Epithelial cell of prostate (primary cell): ENCODE data around the gene SYTL5.
A peak's percentile ranks its signal among the peaks of the same experiment; 100 is the strongest.

Experiments used
- DNase-seq: peaks from one replicate; pipeline ENCODE4 v3.0.0-alpha.2; 2011; ENCODE audit warnings: low read depth, low spot score
- H3K27ac ChIP-seq: fragments of 450-650 bp; 2 replicates; pipeline ENCODE4 v1.5.1; 2017; ENCODE audit warnings: mild to moderate bottlenecking

Gene SYTL5

DNA sequence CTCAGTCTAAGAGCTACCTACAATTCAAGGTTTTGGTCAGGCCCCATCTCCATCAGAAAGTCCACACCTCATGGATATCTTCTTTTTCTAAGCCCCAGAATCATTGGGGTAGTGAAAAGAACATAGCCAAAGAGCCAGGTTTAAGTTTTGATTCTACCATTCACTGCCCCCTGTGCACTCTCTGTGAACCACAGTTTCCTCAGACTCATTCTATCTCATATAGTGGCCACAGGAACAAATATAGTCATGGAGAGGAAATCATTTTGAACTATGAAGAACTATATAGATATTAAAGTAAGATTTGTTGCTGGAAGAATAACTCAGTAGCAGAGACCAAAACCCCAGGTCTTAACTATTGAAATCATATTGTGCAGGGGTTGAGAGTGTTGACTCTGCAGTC, 3.3 kb downstream of the SYTL5 start:
- no peak overlapping the region for H3K27ac ChIP-seq
- DNase-seq: no peak

DNA sequence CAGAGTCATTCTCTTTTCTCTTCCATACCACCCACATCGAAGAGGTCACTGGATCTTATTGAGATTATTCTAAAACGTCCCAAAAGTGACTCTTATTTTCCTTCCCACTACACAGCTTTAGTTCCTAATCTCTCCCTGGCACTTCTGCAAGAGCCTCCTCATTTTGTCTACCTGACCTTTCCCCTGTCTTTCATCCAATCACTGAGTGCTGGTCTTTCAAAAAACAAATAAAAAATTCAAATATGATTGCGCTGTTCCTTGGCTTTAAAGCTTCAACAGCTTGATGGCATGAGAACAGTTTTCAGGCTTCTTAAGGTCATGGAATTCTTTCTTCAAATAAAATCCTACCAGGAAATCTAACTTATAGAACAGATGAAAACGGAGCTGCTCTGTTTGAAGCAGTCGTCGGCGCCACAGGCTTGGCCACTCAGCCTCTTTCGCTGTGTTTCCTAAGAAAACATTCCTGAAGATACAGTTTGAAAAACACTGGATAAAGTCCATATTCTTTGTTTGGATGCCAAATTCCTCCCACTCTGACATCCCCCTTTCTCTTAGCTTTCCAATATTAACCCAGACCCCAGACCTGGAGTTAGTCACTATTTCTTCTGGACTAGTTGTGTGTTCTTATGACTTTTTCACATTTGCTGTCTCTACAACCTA, 12.5 kb downstream of the SYTL5 start:
- no peak overlapping the region for H3K27ac ChIP-seq
- DNase-seq: no peak

DNA sequence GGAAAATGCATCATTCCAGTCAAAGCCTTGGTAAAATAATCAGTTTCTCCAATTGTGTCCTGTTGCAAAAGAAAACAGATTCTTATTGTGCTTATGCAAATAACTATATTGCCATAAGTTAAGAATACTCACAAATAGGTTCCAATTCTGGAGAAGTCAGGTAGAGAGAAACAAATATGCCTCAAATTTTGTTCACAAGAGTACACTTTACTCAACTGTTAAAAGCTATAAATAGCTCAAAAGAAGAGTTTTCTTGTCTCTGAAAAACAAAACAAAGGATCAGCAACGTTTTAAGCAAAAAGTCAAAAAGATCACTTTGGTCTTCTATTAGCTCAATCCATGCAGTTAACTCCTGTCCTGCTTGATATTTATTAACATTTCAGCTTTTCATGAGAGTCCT, 21.9 kb downstream of the SYTL5 start:
- H3K27ac ChIP-seq: no peak overlapping the region
- DNase-seq: no peak

DNA sequence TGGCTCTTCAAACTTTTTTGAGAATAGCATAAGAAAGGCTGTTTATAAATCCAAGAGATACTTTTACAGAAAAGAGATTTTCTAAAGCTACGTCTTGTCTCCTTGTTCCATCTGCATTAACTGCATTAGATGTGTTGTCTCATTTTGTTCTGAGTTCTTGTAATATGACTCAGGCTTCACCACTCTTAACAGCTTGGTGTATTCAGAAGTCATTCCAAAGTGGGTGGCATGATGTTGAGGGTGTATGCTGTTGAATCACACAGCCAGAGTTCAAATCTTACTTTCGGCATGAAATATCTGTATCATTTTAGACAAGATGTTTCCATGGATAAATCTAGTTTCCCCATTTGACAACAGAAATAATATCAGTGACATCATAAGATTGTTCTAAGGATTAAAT, 30.1 kb downstream of the SYTL5 start:
- DNase-seq: no peak
- no peak overlapping the region for H3K27ac ChIP-seq

DNA sequence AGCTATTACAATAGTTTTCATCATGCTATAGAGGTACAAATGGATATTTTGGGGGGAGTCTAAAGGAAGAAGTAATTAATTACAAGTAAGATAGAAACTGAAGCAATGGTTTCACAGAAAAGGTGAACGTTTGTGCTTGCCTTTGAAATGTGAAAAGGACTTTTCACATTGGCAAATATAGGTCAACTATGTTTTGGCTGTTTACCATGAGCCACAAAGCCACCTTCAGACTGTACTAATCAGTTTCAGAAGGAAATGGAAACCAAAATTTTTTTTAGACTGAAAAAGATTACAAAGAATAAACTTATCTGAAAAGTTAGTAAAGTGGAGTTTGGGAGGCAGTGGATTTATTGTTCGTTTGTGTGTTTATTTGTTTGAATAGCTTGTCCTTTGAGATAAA, 32.1 kb downstream of the SYTL5 start:
- DNase-seq: no peak
- H3K27ac ChIP-seq: no peak overlapping the region

DNA sequence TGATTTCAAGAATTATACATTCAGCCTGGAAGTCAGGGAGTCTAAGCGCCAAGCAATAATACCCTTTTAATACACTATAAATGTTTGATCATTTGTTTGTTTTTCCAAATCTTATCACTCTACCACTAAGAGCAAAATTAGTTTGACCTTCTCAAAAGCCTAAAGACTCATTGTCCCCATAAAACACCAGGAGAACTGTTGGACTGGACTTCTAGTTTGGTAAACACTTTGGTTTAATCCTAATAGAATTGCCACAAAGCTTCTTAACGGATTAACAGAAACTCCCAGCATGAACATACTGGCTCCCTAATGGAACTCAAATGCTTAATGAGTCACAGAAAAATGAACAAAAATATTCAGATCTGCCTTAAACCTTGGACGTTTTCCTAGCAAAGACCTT, 34.9 kb downstream of the SYTL5 start:
- no peak overlapping the region for H3K27ac ChIP-seq
- DNase-seq: no peak

DNA sequence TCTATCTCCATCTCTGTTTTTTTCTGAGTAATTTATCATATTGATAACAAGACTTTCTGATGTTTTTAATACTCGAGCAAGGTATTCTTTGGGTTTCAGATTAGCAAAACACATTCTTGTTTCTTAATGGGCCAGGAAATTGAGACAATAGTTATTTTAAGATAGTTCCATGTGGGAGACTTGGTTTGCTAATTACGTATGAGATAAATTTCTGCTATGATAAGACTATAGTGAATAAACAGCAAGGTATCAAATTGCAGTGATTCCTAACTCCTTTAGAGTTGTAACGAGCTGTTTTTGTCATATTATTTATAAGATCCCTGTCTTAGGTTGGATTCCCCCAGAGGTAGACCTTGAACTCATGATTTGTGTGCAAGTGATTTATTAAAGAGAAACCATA, 38.3 kb downstream of the SYTL5 start:
- no peak for DNase-seq
- no peak overlapping the region for H3K27ac ChIP-seq

DNA sequence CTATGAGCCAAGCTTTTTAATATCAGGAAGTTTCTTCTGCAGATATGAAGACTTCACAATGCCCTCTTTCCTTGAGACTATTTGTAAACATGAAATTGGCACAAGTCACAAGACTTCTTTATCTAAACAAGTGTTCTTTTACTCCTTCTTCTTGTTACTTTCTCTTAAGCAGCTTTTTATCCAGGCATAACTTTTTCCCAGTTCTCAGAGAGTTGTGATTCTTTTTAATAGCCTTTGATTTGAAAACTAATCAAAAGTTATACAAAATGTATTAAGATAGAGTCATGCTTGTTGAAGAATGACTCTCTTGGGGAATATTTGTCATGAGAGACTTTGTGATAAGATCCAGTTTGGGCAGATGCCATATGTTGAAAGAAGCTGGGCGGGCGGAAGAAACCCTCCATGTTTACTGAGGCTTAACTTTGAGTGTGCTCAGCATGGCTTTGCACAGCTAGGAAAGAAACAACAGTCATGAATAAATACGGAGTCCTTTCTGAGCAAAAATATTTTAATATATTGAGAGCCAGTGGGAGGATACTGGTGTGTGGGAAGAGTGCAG, 39.3 kb downstream of the SYTL5 start:
- no peak overlapping the region for H3K27ac ChIP-seq
- DNase-seq: no peak

DNA sequence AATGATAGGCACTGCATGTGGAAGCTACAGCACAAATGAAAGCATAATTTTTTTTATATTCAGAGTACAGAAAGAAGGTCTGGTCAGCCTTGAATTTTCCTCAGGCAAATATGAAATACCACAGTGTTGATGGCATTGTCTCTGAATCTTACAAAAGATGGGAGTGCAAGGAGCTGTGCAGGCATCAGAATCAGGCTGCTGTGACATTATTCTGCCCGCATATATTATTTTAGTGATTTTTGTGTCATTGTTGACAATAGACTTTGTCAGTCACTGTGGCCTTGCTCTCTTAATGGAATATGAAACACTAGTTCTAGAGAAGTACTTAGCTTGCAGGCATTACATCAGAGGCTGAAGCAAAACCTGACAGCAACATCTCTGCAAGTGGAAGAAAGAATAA, 42.5 kb downstream of the SYTL5 start:
- DNase-seq: no peak
- no peak overlapping the region for H3K27ac ChIP-seq

DNA sequence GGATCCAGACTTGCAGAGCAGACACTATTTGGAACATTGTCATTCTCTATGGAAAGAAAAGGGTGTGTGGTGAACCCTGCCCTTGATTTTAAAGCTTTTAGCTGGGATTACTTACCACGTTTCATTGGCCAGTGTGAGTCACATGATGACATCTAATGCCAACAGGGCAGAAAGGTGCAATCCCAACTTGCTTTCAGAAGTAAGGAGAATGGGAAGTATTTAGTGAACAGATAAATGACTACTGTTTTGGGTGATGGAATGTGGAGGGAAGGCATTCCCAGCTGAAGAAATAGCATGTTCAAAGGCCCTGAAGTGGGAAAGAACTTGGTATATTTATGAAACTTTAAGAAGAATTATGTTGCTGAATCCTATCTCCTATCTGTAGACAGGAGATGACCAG, 44.5 kb downstream of the SYTL5 start:
- no peak for DNase-seq
- H3K27ac ChIP-seq: no peak overlapping the region

DNA sequence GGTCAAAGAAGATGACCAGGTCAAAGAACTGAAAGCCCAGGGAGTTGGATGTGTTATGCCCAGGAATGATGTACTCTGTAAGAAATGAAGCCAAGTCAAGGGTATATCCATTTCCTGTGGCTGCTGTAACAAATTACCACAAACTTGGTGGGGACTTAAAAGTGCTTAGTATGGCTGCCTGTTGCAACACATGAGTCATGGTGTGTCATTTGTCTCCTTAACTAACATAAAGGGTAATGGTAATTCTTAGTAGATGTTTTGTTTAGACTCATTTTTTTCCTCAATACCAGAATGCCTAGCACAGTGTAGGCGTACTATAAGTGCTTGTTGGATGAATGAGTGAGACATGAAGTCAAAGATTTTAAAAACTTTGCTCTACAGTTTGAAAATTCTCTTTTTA, 45.7 kb downstream of the SYTL5 start:
- peak overlapping the region; percentile 60 for H3K27ac ChIP-seq
- peak; percentile 54 for DNase-seq

DNA sequence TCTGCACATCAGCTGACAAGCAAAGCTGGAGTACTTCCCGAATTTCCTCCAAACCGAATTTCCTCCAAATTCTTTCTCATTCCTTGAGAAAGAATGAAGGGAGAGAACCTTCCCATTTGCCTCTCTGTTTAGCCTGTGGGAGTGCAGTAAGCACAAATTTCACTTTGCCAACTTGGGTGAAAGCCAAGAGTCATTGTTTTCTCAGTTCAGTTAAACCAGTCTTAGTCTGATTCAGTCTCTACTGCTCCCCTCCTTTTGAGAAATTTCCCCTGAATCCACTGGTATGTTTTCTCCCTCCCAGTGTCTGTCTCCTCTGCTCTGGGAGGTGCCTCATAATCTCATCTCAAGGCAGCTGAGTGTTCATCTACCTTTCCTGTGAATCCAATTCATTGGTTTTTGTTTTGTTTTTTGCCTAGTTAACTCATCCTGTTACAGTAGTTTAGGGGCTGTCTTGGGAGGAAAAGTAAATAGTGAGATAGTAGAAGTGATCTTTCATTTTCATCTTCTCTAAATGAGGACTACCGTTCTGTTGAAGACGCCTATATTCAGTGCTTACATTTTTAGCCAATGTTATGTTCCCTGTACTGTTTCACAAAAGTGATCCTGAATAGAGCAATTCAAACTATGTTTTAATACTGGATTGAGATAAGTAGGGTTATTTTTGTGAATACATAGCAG, 49.0 kb downstream of the SYTL5 start:
- H3K27ac ChIP-seq: peak overlapping the region; percentile 11
- no peak for DNase-seq

DNA sequence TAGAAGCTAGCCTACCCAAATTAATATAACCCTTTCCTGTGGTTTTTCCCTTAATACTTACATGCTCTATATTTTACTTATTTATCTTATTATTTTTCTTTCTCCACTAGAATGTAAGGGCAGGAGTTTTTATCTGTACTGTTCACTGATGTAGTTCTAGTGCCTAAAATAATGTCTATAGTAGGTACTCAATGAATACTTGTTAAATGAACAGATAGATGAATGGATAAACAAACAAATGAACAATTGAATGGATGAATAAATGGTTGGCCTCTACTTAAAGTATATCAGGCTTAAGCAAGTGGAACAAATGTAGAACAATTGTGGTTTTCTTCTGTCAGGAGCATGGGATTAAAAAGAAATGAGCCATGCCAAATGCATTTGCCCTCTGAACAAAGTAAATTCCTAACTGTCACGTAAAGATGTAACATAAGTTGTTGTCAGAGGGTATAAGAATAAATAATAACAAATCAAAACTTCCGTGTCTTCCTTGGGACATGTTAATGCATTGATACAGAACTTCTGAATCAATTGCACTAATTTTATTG, 54.1 kb downstream of the SYTL5 start:
- no peak overlapping the region for H3K27ac ChIP-seq
- no peak for DNase-seq

DNA sequence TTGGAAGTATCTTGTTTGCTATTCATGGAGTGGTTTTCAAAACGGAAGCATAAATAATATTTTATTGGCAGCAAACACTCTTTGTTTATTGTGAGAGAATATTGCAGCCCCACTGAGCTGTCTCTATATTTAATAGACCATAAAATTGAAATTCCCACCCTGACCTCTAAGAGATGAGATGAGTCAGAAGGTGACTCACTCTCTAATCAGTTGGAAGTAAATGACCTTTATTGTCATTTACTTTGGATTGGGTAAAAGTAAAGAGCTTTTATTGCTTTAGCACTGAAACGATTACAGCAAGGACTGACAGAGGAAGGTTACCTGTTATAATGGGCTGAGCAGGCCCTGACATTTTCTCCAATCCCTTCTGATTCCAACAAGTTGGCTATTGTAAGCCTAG, 55.0 kb downstream of the SYTL5 start:
- H3K27ac ChIP-seq: no peak overlapping the region
- no peak for DNase-seq

DNA sequence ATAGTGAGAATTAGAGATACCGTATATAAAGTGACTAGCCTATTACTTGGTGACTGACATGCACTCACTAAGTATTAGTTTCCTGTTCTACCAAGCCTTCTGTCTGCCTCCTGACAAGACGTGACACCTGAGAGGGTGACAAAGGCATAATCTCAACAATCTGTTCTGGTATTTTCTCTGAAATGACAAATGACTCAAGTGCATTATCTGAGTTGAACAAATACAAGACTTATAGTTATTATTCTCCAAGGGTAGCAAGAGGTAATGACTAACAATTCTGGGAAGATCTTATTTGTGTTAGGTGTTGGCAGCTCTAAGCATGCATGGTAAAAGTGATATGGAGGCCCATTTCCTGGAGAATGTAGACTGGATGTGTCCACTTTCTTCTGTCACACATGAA, 60.6 kb downstream of the SYTL5 start:
- no peak overlapping the region for H3K27ac ChIP-seq
- DNase-seq: no peak

DNA sequence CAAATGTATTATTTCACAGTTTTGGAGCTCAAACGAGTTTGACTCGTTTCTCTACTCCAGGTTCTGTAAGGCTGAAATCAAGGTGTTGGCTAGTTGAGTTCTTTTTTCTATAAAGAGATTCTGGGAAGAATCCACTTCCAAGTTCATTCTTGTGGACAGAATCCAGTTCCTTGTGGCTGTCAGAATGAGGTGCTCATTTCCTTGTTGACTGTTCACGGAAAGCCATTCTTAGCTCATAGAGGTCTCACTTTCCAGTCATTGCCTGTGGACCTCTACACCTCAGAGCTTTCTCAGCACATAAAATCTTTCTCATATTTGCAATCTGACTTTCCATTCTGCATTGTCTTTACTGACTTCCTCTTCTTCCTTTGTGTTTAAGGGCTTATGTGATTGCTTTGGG, 62.9 kb downstream of the SYTL5 start:
- H3K27ac ChIP-seq: no peak overlapping the region
- no peak for DNase-seq

DNA sequence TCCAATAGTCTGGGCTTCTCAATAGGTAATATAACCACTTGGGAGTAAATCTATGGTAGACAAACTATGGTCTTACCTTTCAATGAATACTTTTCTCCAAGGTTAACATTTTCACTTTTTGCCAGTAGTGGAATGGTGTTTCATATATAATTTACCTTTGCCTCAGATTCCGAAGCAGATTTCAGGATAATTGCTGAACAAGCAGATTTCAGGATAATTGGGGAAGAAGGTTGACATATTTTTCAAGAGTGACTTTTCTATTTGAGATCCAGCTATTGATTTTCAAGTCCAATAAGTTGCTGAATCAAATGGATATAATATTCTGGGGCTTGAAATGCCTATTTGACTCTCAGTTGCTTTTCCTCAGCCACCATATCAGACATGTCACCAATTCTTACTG, 63.6 kb downstream of the SYTL5 start:
- DNase-seq: no peak
- no peak overlapping the region for H3K27ac ChIP-seq

DNA sequence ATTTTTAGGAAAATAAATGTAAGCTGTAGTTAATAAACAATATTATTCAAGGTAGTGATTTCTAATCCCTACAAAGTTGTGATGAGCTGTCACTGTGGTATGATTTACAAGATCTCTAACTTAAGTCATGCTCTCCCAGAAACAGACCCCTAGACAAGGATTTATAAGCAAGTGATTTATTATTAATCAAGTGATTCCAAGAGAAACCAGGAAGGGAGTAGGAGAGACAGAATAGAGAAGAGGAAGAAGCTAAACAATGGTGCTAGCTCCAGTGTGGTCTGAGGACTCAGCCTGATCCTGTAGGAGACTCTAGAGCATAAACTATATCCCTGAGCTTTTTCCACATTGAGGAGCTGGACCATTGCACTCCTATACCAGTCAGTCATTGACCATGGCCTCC, 73.1 kb downstream of the SYTL5 start:
- H3K27ac ChIP-seq: no peak overlapping the region
- no peak for DNase-seq

DNA sequence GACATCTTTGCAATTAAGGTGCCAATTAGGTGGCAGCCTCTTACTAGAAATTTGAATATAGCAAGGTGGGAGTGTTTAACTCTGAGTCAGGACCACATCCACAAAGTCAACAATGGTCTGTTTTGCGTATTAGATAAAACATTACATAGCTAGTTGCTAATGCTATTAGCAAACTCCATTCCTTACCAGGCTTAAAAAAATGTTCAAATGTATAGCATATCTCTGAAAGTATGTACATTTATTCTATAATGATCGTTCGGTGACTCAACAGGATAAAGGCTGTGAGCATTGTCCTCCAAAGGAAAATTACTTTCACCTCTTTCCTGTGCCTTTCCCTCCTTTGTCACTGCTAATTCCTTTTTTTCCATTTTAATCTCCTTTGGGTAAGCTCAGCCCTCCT, 74.5 kb downstream of the SYTL5 start:
- no peak overlapping the region for H3K27ac ChIP-seq
- DNase-seq: no peak

DNA sequence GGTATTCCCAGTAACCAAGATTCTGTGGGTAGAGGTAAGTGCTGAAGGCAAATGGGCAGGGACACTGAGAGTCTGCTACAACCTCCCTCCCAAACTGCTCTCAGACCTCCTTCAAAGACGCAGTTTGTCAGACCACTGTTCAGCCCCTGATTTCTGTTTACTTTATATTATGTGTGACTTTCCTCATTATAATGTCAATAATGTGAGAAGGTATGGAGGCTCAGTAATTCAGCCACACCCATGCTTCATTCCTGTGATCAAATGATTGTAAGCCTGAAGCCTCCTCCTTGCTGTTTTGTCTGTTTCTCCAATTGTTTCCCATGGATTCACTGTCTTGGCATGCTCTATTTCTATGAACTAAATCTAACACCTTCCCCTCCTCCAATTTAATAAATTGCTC, 75.6 kb downstream of the SYTL5 start:
- no peak for DNase-seq
- H3K27ac ChIP-seq: no peak overlapping the region

DNA sequence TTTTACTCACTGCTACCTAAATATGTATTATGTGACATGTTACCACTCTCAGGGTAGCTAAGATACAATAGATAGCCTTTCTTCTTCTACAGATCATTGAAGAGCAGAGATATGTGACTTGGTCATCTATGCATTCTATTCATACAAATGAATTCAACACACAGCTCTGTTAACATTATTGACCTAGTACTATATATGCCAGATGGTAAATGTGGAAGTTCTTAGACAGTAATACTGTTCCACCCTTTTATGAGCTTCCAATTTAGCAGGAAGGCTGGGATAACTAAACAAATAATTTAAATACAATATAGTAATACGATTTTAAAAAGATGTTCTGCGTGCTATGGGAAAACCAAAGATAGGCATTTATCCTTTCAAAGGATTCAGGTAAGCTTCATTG, 76.0 kb downstream of the SYTL5 start:
- H3K27ac ChIP-seq: no peak overlapping the region
- no peak for DNase-seq

DNA sequence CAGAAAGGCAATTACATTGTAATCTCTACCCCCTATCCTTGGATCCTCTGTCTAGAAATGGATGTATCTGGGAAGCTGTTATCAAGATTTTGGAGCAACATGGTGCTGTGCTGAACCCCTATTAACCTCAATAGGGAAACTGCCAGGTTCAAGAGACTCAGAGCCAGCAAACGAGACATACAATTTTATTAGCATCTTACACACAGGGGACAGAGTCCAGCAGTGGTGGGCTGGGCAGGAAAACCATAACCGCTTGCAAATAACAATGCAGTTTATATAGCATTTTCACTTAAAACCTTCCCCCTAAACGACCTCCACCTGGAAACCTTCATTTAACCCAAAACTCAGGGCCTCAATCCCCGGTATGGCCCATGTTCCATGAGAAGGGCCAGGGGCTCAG, 79.5 kb downstream of the SYTL5 start:
- DNase-seq: no peak
- H3K27ac ChIP-seq: no peak overlapping the region
